Measurements from ENCODE around the gene DENND2A. TPM values are rescaled to one million over a fixed set of nuclear protein-coding genes. Genes with fewer than 3 reads are reported as not detected.
"Not testable (repeated sequence)": the region's sequence is repeated elsewhere in the genome, so short reads cannot be mapped to it uniquely, and the experiment has no call there.

Gene DENND2A
- total RNA-seq, 2 donors from 2014 or later: not detected

- Mint-ChIP-seq H3K36me3 (ENCODE audit: low read depth) (peaks cover 9% of the 10 kb centered on the region), H3K4me1 (peaks cover 11% of the 10 kb centered on the region), H3K4me3 (no peak overlapping the region), H3K27ac (no peak overlapping the region), H3K27me3 (peaks cover 57% of the 10 kb centered on the region)
- no peaks in the 10 kb centered on the region for H3K9me3 ChIP-seq (ENCODE audit: control insufficient read depth, low read length, poor library complexity, severe bottlenecking)
- no peak for ATAC-seq
- DNase-seq: no peak
Measured at GRCh38 chr7:140635345-140635744, 5.3 kb downstream of the DENND2A start.

DNA sequence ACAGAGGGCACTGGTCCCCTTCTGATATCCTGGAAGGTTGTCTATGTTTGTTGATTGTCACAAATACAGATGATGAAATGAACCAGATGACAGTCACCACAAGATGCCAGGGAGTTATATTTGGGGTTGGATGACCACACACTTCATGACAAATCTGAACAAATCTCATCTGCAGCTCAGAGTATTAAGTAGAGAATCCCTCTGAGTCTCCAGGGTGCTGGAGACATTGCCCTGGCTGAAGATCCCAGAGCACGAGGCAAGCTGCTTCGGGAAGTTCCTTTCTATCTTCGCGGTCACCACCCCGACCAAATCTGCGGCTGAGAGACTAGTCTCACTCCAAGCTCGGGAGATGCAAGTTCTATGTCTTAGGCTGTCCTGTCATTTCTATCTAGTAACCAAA, 9.0 kb downstream of the DENND2A start:
- DNase-seq: no peak
- no peaks in the 10 kb centered on the region for H3K4me1 Mint-ChIP-seq
- no peaks in the 10 kb centered on the region for H3K36me3 Mint-ChIP-seq (ENCODE audit: low read depth)
- H3K27ac Mint-ChIP-seq: no peak overlapping the region
- no peak for ATAC-seq
- peaks cover 24% of the 10 kb centered on the region for H3K27me3 Mint-ChIP-seq
- H3K9me3 ChIP-seq (ENCODE audit: control insufficient read depth, low read length, poor library complexity, severe bottlenecking): no peaks in the 10 kb centered on the region
- H3K4me3 Mint-ChIP-seq: no peak overlapping the region

DNA sequence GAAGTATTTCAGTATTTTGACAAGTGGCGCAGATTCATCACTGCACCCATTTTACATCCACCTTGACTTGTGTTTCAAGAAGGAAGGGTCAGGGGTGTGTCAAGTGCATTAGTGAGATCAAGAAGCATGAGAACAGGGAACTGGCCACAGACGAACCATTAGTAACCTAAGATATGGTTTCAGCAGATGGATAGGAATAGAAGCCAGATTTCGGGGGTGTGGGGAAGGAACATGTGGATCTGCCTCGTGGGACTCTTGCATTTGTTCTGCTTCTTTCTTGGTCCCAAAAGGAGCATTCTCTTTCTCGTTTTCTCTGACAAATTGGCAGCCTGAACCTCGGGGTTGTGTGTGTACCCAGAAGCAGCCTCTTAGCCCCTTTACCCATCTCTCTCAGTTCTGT, 9.6 kb downstream of the DENND2A start:
- Mint-ChIP-seq H3K36me3 (ENCODE audit: low read depth) (no peaks in the 10 kb centered on the region), H3K4me1 (no peaks in the 10 kb centered on the region), H3K27ac (no peak overlapping the region), H3K27me3 (peaks cover 25% of the 10 kb centered on the region), H3K4me3 (no peak overlapping the region)
- no peak for ATAC-seq
- DNase-seq: no peak
- no peaks in the 10 kb centered on the region for H3K9me3 ChIP-seq (ENCODE audit: control insufficient read depth, low read length, poor library complexity, severe bottlenecking)

DNA sequence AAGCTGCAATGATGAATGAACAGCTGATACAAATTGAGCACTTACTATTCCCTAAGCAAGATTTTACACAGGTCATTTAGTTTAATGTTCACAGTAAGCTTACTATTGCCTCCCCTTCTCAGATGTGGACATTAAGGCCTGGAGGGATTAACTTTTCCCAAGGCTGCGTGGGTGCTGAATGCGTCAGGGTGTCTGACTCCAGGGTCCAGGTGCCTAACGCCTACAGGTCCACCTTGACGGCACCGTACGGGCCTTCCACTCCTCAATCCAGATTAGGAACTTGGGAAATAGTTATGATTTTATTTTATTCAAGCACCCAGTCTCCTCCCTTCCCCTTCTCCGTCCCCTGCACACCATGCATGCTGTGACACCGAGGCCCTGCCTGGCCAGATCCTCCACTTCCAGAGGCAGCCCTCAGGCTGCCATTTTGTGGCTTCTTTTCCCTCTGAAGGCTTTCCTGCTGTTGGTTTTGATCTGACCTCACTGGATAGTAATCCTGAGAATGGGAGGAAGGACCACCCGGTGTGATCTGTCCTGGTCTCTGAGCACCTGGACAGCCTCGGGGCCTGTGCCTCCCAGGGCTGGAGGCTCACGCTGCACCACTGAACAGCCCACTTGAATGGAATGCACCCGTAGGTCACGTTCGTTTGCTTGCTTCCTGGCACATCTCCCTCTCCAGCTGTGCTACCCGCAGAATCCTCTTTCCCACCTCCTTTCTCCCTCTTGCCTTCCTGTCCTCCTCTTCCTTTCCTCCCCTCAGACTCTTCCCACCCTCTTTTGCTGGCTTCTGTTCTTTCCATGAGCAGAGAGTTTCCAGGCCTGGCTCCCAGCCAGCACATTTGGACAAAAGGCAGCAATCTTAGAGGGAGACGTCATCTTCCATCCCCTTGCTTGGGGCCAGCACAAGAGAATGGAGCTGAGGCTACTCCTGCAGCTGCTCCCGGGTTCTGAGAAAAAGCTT, 14.4 kb downstream of the DENND2A start:
- H3K27me3 Mint-ChIP-seq: peaks cover 22% of the 10 kb centered on the region
- ATAC-seq (no peak), DNase-seq (no peak)
- H3K9me3 ChIP-seq (ENCODE audit: control insufficient read depth, low read length, poor library complexity, severe bottlenecking): no peaks in the 10 kb centered on the region
- H3K4me3 Mint-ChIP-seq: no peak overlapping the region
- H3K27ac Mint-ChIP-seq: peak overlapping the region; percentile 19
- no peaks in the 10 kb centered on the region for H3K36me3 Mint-ChIP-seq (ENCODE audit: low read depth)
- peaks cover 2% of the 10 kb centered on the region for H3K4me1 Mint-ChIP-seq

- H3K4me1 Mint-ChIP-seq; H3K9me3 ChIP-seq (ENCODE audit: control insufficient read depth, low read length, poor library complexity, severe bottlenecking); H3K36me3 Mint-ChIP-seq (ENCODE audit: low read depth); ATAC-seq; H3K27ac Mint-ChIP-seq; DNase-seq; H3K4me3 Mint-ChIP-seq: not testable (repeated sequence)
- H3K27me3 Mint-ChIP-seq: peaks cover 22% of the 10 kb centered on the region
Measured at GRCh38 chr7:140625192-140625558, 15.4 kb downstream of the DENND2A start.

- no peak for DNase-seq
- Mint-ChIP-seq H3K27me3 (peaks cover 22% of the 10 kb centered on the region), H3K4me1 (peaks cover 2% of the 10 kb centered on the region), H3K36me3 (ENCODE audit: low read depth) (no peaks in the 10 kb centered on the region), H3K27ac (no peak overlapping the region), H3K4me3 (no peak overlapping the region)
- ATAC-seq: no peak
- no peaks in the 10 kb centered on the region for H3K9me3 ChIP-seq (ENCODE audit: control insufficient read depth, low read length, poor library complexity, severe bottlenecking)
Measured at GRCh38 chr7:140624392-140625191, 16.0 kb downstream of the DENND2A start.

DNA sequence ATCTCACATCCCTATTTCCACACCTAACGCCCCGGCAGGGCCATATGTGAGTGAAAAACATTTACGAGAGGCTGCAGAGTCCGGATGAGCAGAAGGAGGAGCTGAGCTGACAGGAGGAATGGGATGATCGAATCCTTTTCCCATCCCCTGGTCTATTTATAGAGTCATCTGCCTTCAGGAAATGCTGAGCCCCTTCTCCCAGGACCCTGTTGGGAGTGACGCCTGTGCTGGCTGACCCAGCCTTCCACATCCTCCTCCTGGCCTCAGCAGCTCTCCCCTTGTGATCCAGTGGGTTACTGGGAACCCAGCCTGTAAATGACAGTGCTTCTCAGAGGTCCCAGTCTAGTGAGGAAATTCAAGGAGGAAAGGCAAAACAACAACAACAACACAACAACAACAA, 16.6 kb downstream of the DENND2A start:
- DNase-seq (no peak), ATAC-seq (no peak)
- H3K9me3 ChIP-seq (ENCODE audit: control insufficient read depth, low read length, poor library complexity, severe bottlenecking): no peaks in the 10 kb centered on the region
- H3K4me3 Mint-ChIP-seq: no peak overlapping the region
- H3K36me3 Mint-ChIP-seq (ENCODE audit: low read depth): no peaks in the 10 kb centered on the region
- peaks cover 2% of the 10 kb centered on the region for H3K4me1 Mint-ChIP-seq
- no peak overlapping the region for H3K27ac Mint-ChIP-seq
- H3K27me3 Mint-ChIP-seq: peaks cover 22% of the 10 kb centered on the region

GRCh38 chr7:140621401-140622021, 19.1 kb downstream of the DENND2A start:
- no peak overlapping the region for H3K27ac Mint-ChIP-seq
- no peak for ATAC-seq
- H3K27me3 Mint-ChIP-seq: peaks cover 19% of the 10 kb centered on the region
- no peak overlapping the region for H3K4me3 Mint-ChIP-seq
- DNase-seq: no peak
- H3K4me1 Mint-ChIP-seq: peaks cover 2% of the 10 kb centered on the region
- H3K36me3 Mint-ChIP-seq (ENCODE audit: low read depth): no peaks in the 10 kb centered on the region
- H3K9me3 ChIP-seq (ENCODE audit: control insufficient read depth, low read length, poor library complexity, severe bottlenecking): no peaks in the 10 kb centered on the region

DNA sequence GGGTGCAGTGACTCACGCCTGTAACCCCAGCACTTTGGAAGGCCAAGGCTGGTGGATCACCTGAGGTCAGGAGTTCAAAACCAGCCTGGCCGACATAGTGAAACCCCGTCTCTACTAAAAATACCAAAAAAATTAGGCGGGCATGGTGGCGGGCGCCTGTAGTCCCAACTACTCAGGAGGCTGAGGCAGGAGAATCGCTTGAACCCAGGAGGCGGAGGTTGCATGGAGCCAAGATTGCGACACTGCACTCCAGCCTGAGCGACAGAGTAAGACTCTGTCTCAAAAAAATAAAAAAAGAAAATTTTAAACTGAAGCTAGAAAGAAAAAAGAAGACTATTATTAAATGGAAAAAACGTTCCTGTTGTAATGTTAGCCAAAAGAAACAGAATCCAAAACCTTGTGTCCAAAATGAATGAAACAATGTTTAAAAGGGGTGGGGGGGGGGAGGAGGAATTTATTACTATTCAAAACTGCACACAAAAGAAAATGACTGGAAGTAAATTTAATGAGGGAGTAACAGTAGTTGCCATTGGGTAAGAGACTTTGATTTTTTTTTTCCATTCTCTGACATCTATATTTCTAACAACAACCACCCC, 20.6 kb downstream of the DENND2A start:
- H3K27me3 Mint-ChIP-seq: peaks cover 13% of the 10 kb centered on the region
- H3K9me3 ChIP-seq (ENCODE audit: control insufficient read depth, low read length, poor library complexity, severe bottlenecking); ATAC-seq; H3K36me3 Mint-ChIP-seq (ENCODE audit: low read depth); H3K27ac Mint-ChIP-seq; H3K4me3 Mint-ChIP-seq; H3K4me1 Mint-ChIP-seq; DNase-seq: not testable (repeated sequence)

GRCh38 chr7:140619176-140619575, 21.4 kb downstream of the DENND2A start:
- peaks cover 10% of the 10 kb centered on the region for H3K27me3 Mint-ChIP-seq
- no peak overlapping the region for H3K27ac Mint-ChIP-seq

GRCh38 chr7:140618306-140618705, 22.3 kb downstream of the DENND2A start:
- Mint-ChIP-seq H3K36me3 (ENCODE audit: low read depth) (peaks cover 2% of the 10 kb centered on the region), H3K4me1 (no peaks in the 10 kb centered on the region), H3K27ac (no peak overlapping the region), H3K27me3 (peaks cover 6% of the 10 kb centered on the region), H3K4me3 (no peak overlapping the region)
- no peak for DNase-seq
- H3K9me3 ChIP-seq (ENCODE audit: control insufficient read depth, low read length, poor library complexity, severe bottlenecking): no peaks in the 10 kb centered on the region
- ATAC-seq: no peak

More at GRCh38 chr7:140619176-140619575, 21.4 kb downstream of the DENND2A start:
- ATAC-seq (no peak), DNase-seq (no peak)
- Mint-ChIP-seq H3K36me3 (ENCODE audit: low read depth) (peaks cover 2% of the 10 kb centered on the region), H3K4me1 (peaks cover 2% of the 10 kb centered on the region), H3K4me3 (no peak overlapping the region)
- H3K9me3 ChIP-seq (ENCODE audit: control insufficient read depth, low read length, poor library complexity, severe bottlenecking): no peaks in the 10 kb centered on the region

DNA sequence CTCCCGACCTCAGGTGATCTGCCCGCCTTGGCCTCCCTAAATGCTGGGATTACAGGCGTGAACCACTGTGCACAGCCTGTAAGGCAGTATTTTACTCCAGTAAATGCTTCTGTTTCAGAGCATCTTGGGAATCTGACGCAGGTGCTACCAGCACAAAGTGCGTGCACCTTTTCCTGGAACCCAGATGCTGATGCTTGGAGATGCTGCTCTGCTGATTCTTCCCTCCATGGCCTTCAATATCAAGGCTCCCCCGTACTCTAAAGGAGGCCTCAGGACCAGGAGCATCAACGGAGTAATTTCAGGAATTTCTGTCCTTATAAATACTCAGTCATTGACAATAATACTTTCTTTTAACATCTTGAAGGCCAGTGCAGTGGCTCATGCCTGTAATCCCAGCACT, 23.5 kb downstream of the DENND2A start:
- Mint-ChIP-seq H3K4me1 (no peaks in the 10 kb centered on the region), H3K36me3 (ENCODE audit: low read depth) (peaks cover 2% of the 10 kb centered on the region), H3K4me3 (no peak overlapping the region), H3K27ac (no peak overlapping the region), H3K27me3 (no peaks in the 10 kb centered on the region)
- H3K9me3 ChIP-seq (ENCODE audit: control insufficient read depth, low read length, poor library complexity, severe bottlenecking): no peaks in the 10 kb centered on the region
- DNase-seq (no peak), ATAC-seq (no peak)

- Mint-ChIP-seq H3K27me3 (no peaks in the 10 kb centered on the region), H3K4me1 (no peaks in the 10 kb centered on the region), H3K4me3 (no peak overlapping the region), H3K27ac (no peak overlapping the region), H3K36me3 (ENCODE audit: low read depth) (peaks cover 2% of the 10 kb centered on the region)
- ATAC-seq (no peak), DNase-seq (no peak)
- H3K9me3 ChIP-seq (ENCODE audit: control insufficient read depth, low read length, poor library complexity, severe bottlenecking): no peaks in the 10 kb centered on the region
Measured at GRCh38 chr7:140616328-140616727, 24.3 kb downstream of the DENND2A start.
